OCI-LY7 (cell line): Measurements from ENCODE around the gene XK. TPM values are rescaled to one million over a fixed set of nuclear protein-coding genes. Genes with fewer than 3 reads are reported as not detected.
A peak's percentile ranks its signal among the peaks of the same experiment; 100 is the strongest.

Experiments used
- BruUV-seq: library from RNA; stranded (reverse); fragments of 400-500 nt; replicated peaks from 2 replicates; lab custom pipeline; 2021; lab: Mats Ljungman, UMichigan
- CTCF ChIA-PET: fragments of 300-600 bp; sonication (Branson Sonifier 250); formaldehyde crosslinking; loops from one replicate; lab custom pipeline; 2022; ENCODE audit warnings: antibody characterized with exemption; ENCODE audit not compliant: unreplicated experiment; lab: Charles Lee
- POLR2A ChIA-PET: fragments of 300-600 bp; sonication (Branson Sonifier 250); formaldehyde crosslinking; loops from one replicate; lab custom pipeline; 2022; ENCODE audit warnings: antibody characterized with exemption; lab: Charles Lee
- DNase-seq: peaks from one replicate; pipeline ENCODE4 v3.0.0-alpha.2; 2015; ENCODE audit warnings: low spot score
- H2AFZ ChIP-seq: fragments of 200-600 bp; sonication (generic), shearing (Covaris generic); 2 replicates; pipeline ENCODE4 v1.6.1; 2014; ENCODE audit warnings: mild to moderate bottlenecking, antibody characterized with exemption, low read length, moderate library complexity
- H3K27ac ChIP-seq: fragments of 200-600 bp; sonication (generic); 2 replicates; pipeline ENCODE4 v1.5.1; 2014; ENCODE audit warnings: mixed run types, low read depth, mild to moderate bottlenecking, moderate library complexity, low read length, inconsistent platforms; ENCODE audit not compliant: poor library complexity, severe bottlenecking
- H3K36me3 ChIP-seq: fragments of 200-600 bp; sonication (generic); 2 replicates; pipeline ENCODE4 v1.6.1; 2014; ENCODE audit warnings: mild to moderate bottlenecking, antibody characterized with exemption, low read length, moderate library complexity, mixed read lengths; ENCODE audit not compliant: insufficient read depth
- H3K4me1 ChIP-seq: fragments of 200-600 bp; sonication (generic); 2 replicates; pipeline ENCODE4 v1.5.1; 2014; ENCODE audit warnings: mild to moderate bottlenecking, low read length; ENCODE audit not compliant: insufficient read depth, poor library complexity, severe bottlenecking
- H3K4me2 ChIP-seq: fragments of 200-600 bp; sonication (generic); 2 replicates; pipeline ENCODE4 v1.6.1; 2014; ENCODE audit warnings: mild to moderate bottlenecking, low read length
- H3K4me3 ChIP-seq: fragments of 200-600 bp; sonication (generic); 2 replicates; pipeline ENCODE4 v1.5.1; 2014; ENCODE audit warnings: mild to moderate bottlenecking, low read depth, low read length; ENCODE audit not compliant: poor library complexity, severe bottlenecking
- H3K79me2 ChIP-seq: fragments of 200-600 bp; sonication (generic); 2 replicates; pipeline ENCODE4 v1.6.1; 2016; ENCODE audit warnings: low read depth, mild to moderate bottlenecking, low read length, moderate library complexity, mixed read lengths; ENCODE audit not compliant: insufficient read depth
- H3K9me2 ChIP-seq: fragments of 200-600 bp; sonication (generic); 2 replicates; pipeline ENCODE4 v1.6.1; 2016; ENCODE audit warnings: mild to moderate bottlenecking, low read length, mixed read lengths; ENCODE audit not compliant: insufficient read depth
- H3K9me3 ChIP-seq: fragments of 200-600 bp; sonication (generic); 2 replicates; pipeline ENCODE4 v1.6.1; 2014; ENCODE audit warnings: mild to moderate bottlenecking, mixed run types, low read length, mixed read lengths
- H4K20me1 ChIP-seq: fragments of 200-600 bp; sonication (generic); 2 replicates; pipeline ENCODE4 v1.6.1; 2014; ENCODE audit warnings: mild to moderate bottlenecking, antibody characterized with exemption, low read length, moderate library complexity, mixed read lengths; ENCODE audit not compliant: insufficient read depth
- EZH2phosphoT487 ChIP-seq: fragments of 200-600 bp; sonication (generic); IDR thresholded peaks from 2 replicates; pipeline ENCODE4 v1.6.1; 2018; ENCODE audit warnings: low read depth, borderline replicate concordance, mild to moderate bottlenecking, mixed run types, antibody characterized with exemption, low read length, moderate library complexity, mixed read lengths
- intact Hi-C: fragments of 100-400 bp; cut with micrococcal nuclease; formaldehyde crosslinking; loops from one replicate; pipeline ENCODE4 v1.10.0; 2022; ENCODE audit not compliant: unreplicated experiment
- total RNA-seq, 2 experiments: library from RNA; depleted of rRNA in 1 of 2; stranded (reverse); fragments of >200 nt in 1 of 2; shearing (Covaris generic) in 1 of 2; gene quantifications; 2 replicates each; pipeline ENCODE4 v1.2.3, GENCODE V29; 2014 to 2022
- TF ChIP-seq, protein P1 (sequence below): fragments of 200-600 bp; sonication (generic); conservative IDR thresholded peaks from 2 replicates; pipeline ENCODE4 v1.5.1; 2014; ENCODE audit warnings: mild to moderate bottlenecking, antibody characterized with exemption, low read length, moderate library complexity, mixed read lengths

The XK gene
- total RNA-seq, 2 experiments from 2014 or later = 0.70 TPM; not detected in 1

DNA sequence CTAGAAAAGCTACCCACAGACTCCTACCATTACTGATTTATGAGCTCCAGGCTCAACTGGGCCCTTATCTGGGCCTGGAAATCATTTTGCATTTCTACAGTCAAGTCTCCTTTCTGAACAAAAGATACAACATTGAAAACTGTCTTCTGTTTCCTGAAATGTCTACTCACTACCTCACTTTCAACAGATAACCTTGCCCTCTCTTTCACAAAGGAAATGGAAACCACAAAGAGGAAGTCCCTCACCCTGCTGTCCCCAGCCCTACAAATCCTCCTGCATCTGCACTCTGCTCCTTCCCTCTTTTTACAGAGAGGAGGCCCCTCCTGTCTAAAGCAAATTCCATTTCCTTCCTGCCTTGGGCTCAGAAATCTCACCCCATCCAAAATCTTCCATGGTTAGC is 69.4 kb downstream of the XK start:
- DNase-seq = peak; percentile 86
- Histone ChIP-seq H3K4me3 (peak overlapping the region; percentile 46), H3K36me3 (no peaks in the 10 kb centered on the region; the same call in 1 of the 2 replicates), H2AFZ (peak overlapping the region; percentile 34; the same call in 1 of the 2 replicates), H3K4me2 (peak overlapping the region; percentile 80), H3K9me3 (peaks cover 10% of the 10 kb centered on the region; the same call in 1 of the 2 replicates), H3K9me2 (no peaks in the 10 kb centered on the region), H3K79me2 (no peaks in the 10 kb centered on the region), H3K4me1 (peaks cover 73% of the 10 kb centered on the region), H3K27ac (peak overlapping the region; percentile 100), H4K20me1 (no peaks in the 10 kb centered on the region)
- POLR2A ChIA-PET = interaction anchor here (0.8 to 7.1 kb wide), 7 partner anchors 9 to 69 kb away, joined by 3 to 85 read pairs (median 3); partner anchors contain the start of gene CYBB
- BruUV-seq = no TSS peak
- TF ChIP-seq, protein P1, sequence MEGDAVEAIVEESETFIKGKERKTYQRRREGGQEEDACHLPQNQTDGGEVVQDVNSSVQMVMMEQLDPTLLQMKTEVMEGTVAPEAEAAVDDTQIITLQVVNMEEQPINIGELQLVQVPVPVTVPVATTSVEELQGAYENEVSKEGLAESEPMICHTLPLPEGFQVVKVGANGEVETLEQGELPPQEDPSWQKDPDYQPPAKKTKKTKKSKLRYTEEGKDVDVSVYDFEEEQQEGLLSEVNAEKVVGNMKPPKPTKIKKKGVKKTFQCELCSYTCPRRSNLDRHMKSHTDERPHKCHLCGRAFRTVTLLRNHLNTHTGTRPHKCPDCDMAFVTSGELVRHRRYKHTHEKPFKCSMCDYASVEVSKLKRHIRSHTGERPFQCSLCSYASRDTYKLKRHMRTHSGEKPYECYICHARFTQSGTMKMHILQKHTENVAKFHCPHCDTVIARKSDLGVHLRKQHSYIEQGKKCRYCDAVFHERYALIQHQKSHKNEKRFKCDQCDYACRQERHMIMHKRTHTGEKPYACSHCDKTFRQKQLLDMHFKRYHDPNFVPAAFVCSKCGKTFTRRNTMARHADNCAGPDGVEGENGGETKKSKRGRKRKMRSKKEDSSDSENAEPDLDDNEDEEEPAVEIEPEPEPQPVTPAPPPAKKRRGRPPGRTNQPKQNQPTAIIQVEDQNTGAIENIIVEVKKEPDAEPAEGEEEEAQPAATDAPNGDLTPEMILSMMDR = no peak
- no peak for TF ChIP-seq EZH2phosphoT487
- intact Hi-C loops = loop anchor here (1.0 kb wide), 2 partner anchors 32 to 63 kb away; no protein-coding TSS in a partner anchor
- CTCF ChIA-PET = interaction anchor here (1.0 to 1.6 kb wide), 3 partner anchors 9 to 69 kb away, joined by 4 to 7 read pairs (median 6); no protein-coding TSS in a partner anchor

DNA sequence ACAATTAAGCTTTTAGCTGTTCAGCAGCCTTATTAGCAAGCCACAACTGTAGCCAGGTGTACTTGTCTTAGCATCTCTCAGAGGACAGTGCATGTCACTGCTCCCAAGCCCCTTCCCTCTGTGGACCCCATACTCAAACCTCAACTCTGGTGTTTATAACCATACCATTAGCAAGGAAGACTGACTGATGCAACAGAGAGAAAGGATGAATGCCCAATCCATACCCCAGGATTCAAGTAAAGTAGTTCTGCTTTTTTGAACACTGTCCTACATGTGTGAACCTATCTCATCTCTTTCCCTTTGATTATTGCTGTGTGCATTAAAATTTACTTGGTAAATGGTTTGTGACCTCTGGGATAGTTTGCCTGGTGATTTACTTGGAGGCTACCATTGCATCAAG is 71.5 kb downstream of the XK start:
- no peaks in the 10 kb centered on the region for H3K79me2 ChIP-seq
- peaks cover 78% of the 10 kb centered on the region for H3K4me1 ChIP-seq
- H4K20me1 ChIP-seq = no peaks in the 10 kb centered on the region
- H3K4me2 ChIP-seq = no peak overlapping the region
- peaks cover 3% of the 10 kb centered on the region; the same call in 1 of the 2 replicates for H3K9me3 ChIP-seq
- no peaks in the 10 kb centered on the region for H3K9me2 ChIP-seq
- H2AFZ ChIP-seq = no peak overlapping the region
- BruUV-seq = no TSS peak
- no peaks in the 10 kb centered on the region; the same call in 1 of the 2 replicates for H3K36me3 ChIP-seq
- H3K4me3 ChIP-seq = no peak overlapping the region
- H3K27ac ChIP-seq = no peak overlapping the region
- intact Hi-C loops = no loop called here
- DNase-seq = no peak
- CTCF ChIA-PET = no interaction called here
- TF ChIP-seq, protein P1 = no peak
- TF ChIP-seq EZH2phosphoT487 = no peak
- POLR2A ChIA-PET = interaction anchor here (0.6 to 7.1 kb wide), 3 partner anchors 26 to 62 kb away, joined by 3 to 85 read pairs (median 4); partner anchors contain the start of gene CYBB

DNA sequence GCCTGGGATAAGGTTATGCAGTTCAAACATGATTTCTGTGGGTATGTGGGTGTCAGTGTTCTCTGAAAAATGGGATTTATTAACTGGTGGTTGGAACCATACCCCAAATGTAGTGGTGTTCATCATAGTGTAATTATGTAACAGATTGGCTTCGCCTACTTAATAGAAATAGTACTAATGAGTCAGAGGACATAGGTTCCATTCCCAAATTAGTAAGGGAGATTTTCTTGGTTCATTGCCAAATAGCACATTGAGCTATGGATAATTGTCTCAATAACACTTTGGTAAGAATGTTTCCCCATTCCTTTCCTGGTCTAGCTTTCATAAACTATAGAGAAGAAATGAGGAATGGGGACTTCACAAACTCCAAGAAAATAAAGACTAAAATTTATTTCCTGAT is 73.8 kb downstream of the XK start:
- Histone ChIP-seq H2AFZ (0 out of 2 replicates have a peak overlapping the region, but pooled peaks have one; percentile 19), H3K27ac (no peak overlapping the region), H3K4me1 (peaks cover 74% of the 10 kb centered on the region), H3K9me3 (no peaks in the 10 kb centered on the region), H3K36me3 (no peaks in the 10 kb centered on the region; the same call in 1 of the 2 replicates), H3K4me3 (no peak overlapping the region), H3K4me2 (peak overlapping the region; percentile 15; the same call in 1 of the 2 replicates), H3K79me2 (no peaks in the 10 kb centered on the region), H4K20me1 (no peaks in the 10 kb centered on the region), H3K9me2 (no peaks in the 10 kb centered on the region)
- CTCF ChIA-PET = no interaction called here
- DNase-seq = no peak
- BruUV-seq = no TSS peak
- POLR2A ChIA-PET = interaction anchor here (1.4 to 1.5 kb wide), 2 partner anchors 20 to 22 kb away, joined by 4 to 7 read pairs; partner anchors contain the start of gene CYBB
- no peak for TF ChIP-seq EZH2phosphoT487
- TF ChIP-seq, protein P1 = no peak
- intact Hi-C loops = no loop called here
